ENCODE measurements around the gene KIAA0232.

Gene KIAA0232

DNA sequence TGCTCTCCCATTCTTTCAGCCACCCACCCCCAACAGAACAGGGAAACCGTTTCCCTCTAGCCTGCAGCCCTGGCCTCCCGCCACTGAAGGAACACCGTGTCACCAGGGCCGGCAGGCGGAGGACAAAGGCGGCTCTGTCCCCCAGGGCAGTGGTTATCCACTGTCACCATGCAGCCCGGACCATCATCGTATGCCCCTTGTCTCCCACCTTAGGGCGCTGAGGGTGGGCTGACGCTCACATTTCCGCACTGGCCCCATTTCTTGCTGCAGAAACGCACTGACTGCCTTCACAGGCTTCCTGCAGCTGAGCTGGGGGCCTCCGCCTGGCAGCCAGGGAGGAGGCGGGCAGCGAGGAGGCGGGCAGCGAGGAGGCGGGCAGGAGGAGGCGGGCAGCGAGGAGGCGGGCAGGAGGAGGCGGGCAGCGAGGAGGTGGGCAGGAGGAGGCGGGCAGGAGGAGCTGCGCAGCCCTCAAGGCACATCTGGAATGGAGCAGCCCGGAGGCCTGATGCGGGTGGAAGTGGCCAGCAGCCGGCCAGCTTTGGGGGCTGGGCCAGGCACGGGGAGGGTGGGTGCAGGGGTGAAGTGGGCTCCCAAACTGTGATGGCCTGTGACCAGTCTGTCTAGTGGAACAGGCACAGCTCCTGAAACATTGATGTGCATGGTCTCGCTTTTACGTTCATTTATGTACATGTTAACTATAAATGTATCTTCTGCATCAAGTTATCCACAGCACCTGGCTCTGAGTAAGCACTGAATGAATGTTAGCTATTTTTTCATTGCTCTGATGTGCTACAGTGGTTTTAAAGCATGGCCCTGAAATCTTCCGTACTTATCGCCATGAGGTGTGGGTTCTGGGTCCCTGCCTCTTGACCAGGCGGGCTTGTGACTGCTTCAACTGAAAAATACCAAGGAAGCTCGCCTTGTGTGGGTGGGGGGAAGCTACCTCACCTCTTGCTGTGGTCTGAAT is 20.6 kb upstream of the KIAA0232 start:
- Histone ChIP-seq H2AFZ (ENCODE audit: low read depth, low read length, severe bottlenecking) (no peak overlapping the region), H3K79me2 (ENCODE audit: insufficient read depth, low read length) (no peaks in the 10 kb centered on the region), H4K20me1 (ENCODE audit: low read depth, low read length) (no peaks in the 10 kb centered on the region), H3K27me3 (ENCODE audit: low read length) (no peaks in the 10 kb centered on the region), H3K9me2 (replicated peaks; ENCODE audit: insufficient read depth, low read length) (no peaks in the 10 kb centered on the region), H3K4me3 (ENCODE audit: insufficient read depth, low read length, poor library complexity, severe bottlenecking) (no peak overlapping the region), H3K9ac (ENCODE audit: low read length) (no peak overlapping the region), H3F3A (ENCODE audit: insufficient read depth) (no peaks in the 10 kb centered on the region), H3K4me2 (ENCODE audit: low read depth, low read length, poor library complexity, severe bottlenecking) (no peak overlapping the region), H3K36me3 (ENCODE audit: low read length) (no peaks in the 10 kb centered on the region), H3K27ac (ENCODE audit: low read depth, low read length) (no peak overlapping the region), H3K9me3 (ENCODE audit: insufficient read depth, low read length) (no peaks in the 10 kb centered on the region)
- no peak for TF ChIP-seq EZH2phosphoT487 (conservative IDR thresholded peaks at IDR 0.05; ENCODE audit: low read length)
- TF ChIP-seq, protein P1, sequence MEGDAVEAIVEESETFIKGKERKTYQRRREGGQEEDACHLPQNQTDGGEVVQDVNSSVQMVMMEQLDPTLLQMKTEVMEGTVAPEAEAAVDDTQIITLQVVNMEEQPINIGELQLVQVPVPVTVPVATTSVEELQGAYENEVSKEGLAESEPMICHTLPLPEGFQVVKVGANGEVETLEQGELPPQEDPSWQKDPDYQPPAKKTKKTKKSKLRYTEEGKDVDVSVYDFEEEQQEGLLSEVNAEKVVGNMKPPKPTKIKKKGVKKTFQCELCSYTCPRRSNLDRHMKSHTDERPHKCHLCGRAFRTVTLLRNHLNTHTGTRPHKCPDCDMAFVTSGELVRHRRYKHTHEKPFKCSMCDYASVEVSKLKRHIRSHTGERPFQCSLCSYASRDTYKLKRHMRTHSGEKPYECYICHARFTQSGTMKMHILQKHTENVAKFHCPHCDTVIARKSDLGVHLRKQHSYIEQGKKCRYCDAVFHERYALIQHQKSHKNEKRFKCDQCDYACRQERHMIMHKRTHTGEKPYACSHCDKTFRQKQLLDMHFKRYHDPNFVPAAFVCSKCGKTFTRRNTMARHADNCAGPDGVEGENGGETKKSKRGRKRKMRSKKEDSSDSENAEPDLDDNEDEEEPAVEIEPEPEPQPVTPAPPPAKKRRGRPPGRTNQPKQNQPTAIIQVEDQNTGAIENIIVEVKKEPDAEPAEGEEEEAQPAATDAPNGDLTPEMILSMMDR (IDR thresholded peaks at IDR 0.05; ENCODE audit: insufficient read depth, low read length, poor library complexity, severe bottlenecking), result no peak

DNA sequence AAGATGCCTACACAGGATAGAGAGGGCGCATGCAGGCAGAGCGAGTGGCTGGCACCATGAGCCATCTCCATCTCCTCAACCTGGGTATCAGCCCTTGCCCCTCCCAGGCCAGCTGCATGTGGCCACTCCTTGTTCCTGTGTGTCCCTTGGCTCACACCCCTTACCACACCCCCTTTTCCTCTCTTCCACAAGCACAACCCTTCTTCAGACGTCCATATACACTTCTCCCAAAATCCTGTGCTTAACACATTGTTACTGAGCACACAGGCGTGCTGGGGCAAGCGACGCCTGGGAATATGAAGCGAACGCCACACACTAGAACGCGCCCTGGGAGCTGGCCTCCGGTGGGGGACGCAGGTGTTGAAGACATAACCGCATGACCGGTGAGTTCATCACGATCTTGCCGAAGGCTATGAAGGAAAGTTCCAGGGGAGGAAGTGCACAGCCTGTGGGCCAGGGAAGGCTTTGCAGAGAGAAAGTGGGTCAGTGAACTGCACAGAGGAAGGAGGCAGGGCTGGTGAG is 19.1 kb upstream of the KIAA0232 start:
- TF ChIP-seq EZH2phosphoT487 (conservative IDR thresholded peaks at IDR 0.05; ENCODE audit: low read length), result no peak
- TF ChIP-seq, protein P1 (IDR thresholded peaks at IDR 0.05; ENCODE audit: insufficient read depth, low read length, poor library complexity, severe bottlenecking), result no peak
- Histone ChIP-seq H3K9ac (ENCODE audit: low read length) (no peak overlapping the region), H3K4me3 (ENCODE audit: insufficient read depth, low read length, poor library complexity, severe bottlenecking) (no peak overlapping the region), H3K9me2 (replicated peaks; ENCODE audit: insufficient read depth, low read length) (no peaks in the 10 kb centered on the region), H2AFZ (ENCODE audit: low read depth, low read length, severe bottlenecking) (no peak overlapping the region), H3K27me3 (ENCODE audit: low read length) (no peaks in the 10 kb centered on the region), H3K9me3 (ENCODE audit: insufficient read depth, low read length) (no peaks in the 10 kb centered on the region), H3K27ac (ENCODE audit: low read depth, low read length) (no peak overlapping the region), H4K20me1 (ENCODE audit: low read depth, low read length) (no peaks in the 10 kb centered on the region), H3K79me2 (ENCODE audit: insufficient read depth, low read length) (no peaks in the 10 kb centered on the region), H3F3A (ENCODE audit: insufficient read depth) (no peaks in the 10 kb centered on the region), H3K36me3 (ENCODE audit: low read length) (no peaks in the 10 kb centered on the region), H3K4me2 (ENCODE audit: low read depth, low read length, poor library complexity, severe bottlenecking) (no peak overlapping the region)

DNA sequence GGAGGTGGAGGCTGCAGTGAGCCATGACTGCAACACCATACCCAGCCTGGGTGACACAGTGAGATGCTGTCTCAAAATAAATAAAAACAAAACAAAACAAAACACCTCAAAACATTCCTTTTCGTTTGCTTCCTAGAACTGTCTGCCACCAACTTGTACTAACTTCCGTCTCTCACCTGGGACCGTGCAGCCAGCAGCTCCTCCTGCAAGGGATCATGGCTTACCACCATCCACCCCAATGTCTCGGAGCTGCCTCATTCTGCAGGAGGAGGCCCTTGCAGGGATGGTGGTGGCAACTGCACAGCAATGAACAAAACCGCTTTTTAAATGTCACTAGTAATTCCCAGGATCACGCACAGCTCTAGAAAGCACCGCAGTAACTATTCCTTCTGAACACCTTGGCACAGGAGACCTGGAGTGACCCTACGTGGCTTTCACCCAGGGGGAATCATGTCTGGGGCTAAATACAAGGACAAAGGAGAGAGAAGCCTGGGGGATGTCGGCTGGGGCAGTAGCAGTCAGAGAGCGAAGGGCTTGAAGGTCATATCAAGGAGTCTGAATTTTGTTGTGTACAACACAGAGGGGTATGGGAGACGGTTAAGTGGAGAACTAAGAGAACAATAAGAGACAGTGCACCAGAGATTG is 17.4 kb upstream of the KIAA0232 start:
- no peaks in the 10 kb centered on the region for H4K20me1 ChIP-seq (ENCODE audit: low read depth, low read length)
- no peak overlapping the region for H3K27ac ChIP-seq (ENCODE audit: low read depth, low read length)
- H3K4me3 ChIP-seq (ENCODE audit: insufficient read depth, low read length, poor library complexity, severe bottlenecking), result no peak overlapping the region
- H3K79me2 ChIP-seq (ENCODE audit: insufficient read depth, low read length), result no peaks in the 10 kb centered on the region
- TF ChIP-seq, protein P1 (IDR thresholded peaks at IDR 0.05; ENCODE audit: insufficient read depth, low read length, poor library complexity, severe bottlenecking), result no peak
- no peak for TF ChIP-seq EZH2phosphoT487 (conservative IDR thresholded peaks at IDR 0.05; ENCODE audit: low read length)
- H3F3A ChIP-seq (ENCODE audit: insufficient read depth), result no peaks in the 10 kb centered on the region
- no peak overlapping the region for H3K4me2 ChIP-seq (ENCODE audit: low read depth, low read length, poor library complexity, severe bottlenecking)
- H3K36me3 ChIP-seq (ENCODE audit: low read length), result no peaks in the 10 kb centered on the region
- no peak overlapping the region for H2AFZ ChIP-seq (ENCODE audit: low read depth, low read length, severe bottlenecking)
- H3K9me3 ChIP-seq (ENCODE audit: insufficient read depth, low read length), result no peaks in the 10 kb centered on the region
- no peaks in the 10 kb centered on the region for H3K27me3 ChIP-seq (ENCODE audit: low read length)
- no peak overlapping the region for H3K9ac ChIP-seq (ENCODE audit: low read length)
- no peaks in the 10 kb centered on the region for H3K9me2 ChIP-seq (replicated peaks; ENCODE audit: insufficient read depth, low read length)

All from SU-DHL-6 (cell line).